H7 (cell line): ENCODE data around the gene SEMA3C. TPM values are rescaled to one million over a fixed set of nuclear protein-coding genes. Genes with fewer than 3 reads are reported as not detected.

Experiments used
- DNase-seq: peaks from one replicate; pipeline ENCODE4 v3.0.0; 2012
- H3K27me3 ChIP-seq: 2 replicates; pipeline ENCODE4 v1.6.0; 2011; ENCODE audit warnings: mild to moderate bottlenecking, low read length; ENCODE audit not compliant: control insufficient read depth, insufficient read depth
- H3K36me3 ChIP-seq: replicated peaks from 2 replicates; pipeline ENCODE4 v1.5.1; 2011; ENCODE audit warnings: low read length; ENCODE audit not compliant: control insufficient read depth, insufficient read depth
- H3K4me3 ChIP-seq: 2 replicates; pipeline ENCODE4 v1.5.1; 2011; ENCODE audit warnings: low read depth, mild to moderate bottlenecking, control low read depth, low read length, moderate library complexity; ENCODE audit not compliant: insufficient read depth
- total RNA-seq: library from RNA; depleted of rRNA; stranded (reverse); fragments of >200 nt; shearing (Covaris generic); gene quantifications from 2 replicates; pipeline ENCODE4 v1.2.3, GENCODE V29; 2014

SEMA3C gene
- total RNA-seq, 1 experiment from 2014 or later = 2.1 TPM

- DNase-seq = no peak
- no peaks in the 10 kb centered on the region for H3K27me3 ChIP-seq
Measured at GRCh38 chr7:80908360-80908797, 10.5 kb downstream of the SEMA3C start.

GRCh38 chr7:80907612-80908011 is 11.2 kb downstream of the SEMA3C start:
- no peaks in the 10 kb centered on the region for H3K36me3 ChIP-seq
- no peaks in the 10 kb centered on the region for H3K27me3 ChIP-seq
- no peak overlapping the region for H3K4me3 ChIP-seq
- no peak for DNase-seq

More at GRCh38 chr7:80908360-80908797, 10.5 kb downstream of the SEMA3C start:
- no peak overlapping the region for H3K4me3 ChIP-seq
- no peaks in the 10 kb centered on the region for H3K36me3 ChIP-seq

DNA sequence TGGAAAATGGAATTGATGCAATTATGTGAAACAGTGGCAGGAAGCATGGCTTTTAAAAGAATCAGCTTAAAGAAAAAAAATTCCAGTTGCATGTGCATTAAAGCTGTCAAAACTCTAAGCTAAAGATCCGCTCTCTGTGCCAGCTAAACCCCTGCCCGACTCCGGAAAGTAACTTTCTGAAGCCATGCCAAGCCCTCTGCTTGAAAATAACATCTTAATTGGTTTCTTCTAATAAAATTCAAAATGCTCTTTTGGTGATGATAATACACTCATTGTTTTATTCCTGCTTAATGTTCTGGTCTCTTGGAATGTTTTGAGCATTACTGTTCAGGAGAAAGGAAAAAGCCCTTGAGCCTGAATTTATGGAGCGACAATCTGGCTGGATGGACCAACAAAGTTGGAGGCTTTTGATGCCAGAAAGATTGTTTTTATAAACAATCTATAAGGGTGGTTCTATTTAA is 11.7 kb downstream of the SEMA3C start:
- no peak for DNase-seq
- Histone ChIP-seq H3K4me3 (no peak overlapping the region), H3K36me3 (no peaks in the 10 kb centered on the region), H3K27me3 (no peaks in the 10 kb centered on the region)

DNA sequence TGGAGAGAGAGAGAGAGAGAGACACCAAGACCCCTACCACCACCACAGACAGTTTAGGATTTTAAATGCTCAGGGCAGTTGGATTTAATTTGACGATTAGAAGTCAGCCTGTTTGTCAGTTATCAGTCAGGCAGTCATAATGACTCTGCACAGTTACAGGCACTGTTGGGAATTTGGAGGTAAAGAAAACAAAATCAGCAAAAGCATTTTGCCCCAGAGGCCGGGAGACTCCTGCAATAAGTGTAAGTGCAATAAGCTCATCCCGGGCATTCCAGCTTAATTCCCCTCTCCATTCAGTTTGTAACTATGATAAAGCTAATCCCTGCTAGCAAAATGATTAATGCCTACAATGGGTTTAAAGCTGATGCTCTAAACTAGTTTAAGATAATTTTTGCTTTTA is 13.5 kb downstream of the SEMA3C start:
- Histone ChIP-seq H3K27me3 (no peaks in the 10 kb centered on the region), H3K36me3 (no peaks in the 10 kb centered on the region), H3K4me3 (no peak overlapping the region)
- no peak for DNase-seq

GRCh38 chr7:80902716-80903308 is 16.0 kb downstream of the SEMA3C start:
- no peaks in the 10 kb centered on the region for H3K36me3 ChIP-seq
- DNase-seq = no peak
- H3K4me3 ChIP-seq = no peak overlapping the region
- no peaks in the 10 kb centered on the region for H3K27me3 ChIP-seq

GRCh38 chr7:80902019-80902418 is 16.8 kb downstream of the SEMA3C start:
- Histone ChIP-seq H3K4me3 (no peak overlapping the region), H3K36me3 (no peaks in the 10 kb centered on the region), H3K27me3 (no peaks in the 10 kb centered on the region)
- DNase-seq = no peak

GRCh38 chr7:80900583-80901576 is 18.0 kb downstream of the SEMA3C start:
- H3K27me3 ChIP-seq = no peaks in the 10 kb centered on the region
- H3K36me3 ChIP-seq = no peaks in the 10 kb centered on the region
- DNase-seq = no peak
- no peak overlapping the region for H3K4me3 ChIP-seq

DNA sequence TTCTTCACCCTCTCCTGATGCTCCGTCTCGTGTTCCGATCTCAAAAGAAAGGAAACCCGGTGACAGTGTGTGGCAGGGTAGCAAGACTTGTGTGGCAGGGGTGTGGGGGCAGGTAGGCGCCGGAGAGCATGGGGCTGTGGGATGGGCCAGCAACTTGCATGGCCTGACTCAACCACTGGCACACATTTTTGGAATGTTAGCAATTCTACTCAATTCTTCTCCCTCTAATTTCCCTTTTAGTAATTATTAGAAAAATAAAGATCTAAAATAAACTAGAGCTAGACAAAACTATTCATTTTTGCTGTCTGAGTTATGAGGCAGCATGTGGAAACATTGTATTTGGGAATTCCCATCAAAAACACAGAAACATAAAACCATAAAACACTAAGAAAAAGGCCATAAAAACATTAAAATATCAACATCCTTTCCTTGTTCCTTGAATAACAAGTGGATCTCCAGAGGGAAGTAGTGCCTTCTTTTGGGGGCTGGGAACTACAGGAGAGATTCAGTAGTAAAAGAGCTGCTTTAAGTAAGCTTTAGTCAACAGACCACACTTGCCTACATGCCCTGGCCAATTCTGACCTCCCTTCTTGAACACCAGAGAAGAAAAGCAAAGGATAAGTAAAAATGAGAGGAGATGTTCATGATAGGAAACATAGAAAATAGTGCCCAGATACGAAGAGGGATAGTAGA is 21.8 kb downstream of the SEMA3C start:
- no peak for DNase-seq
- H3K4me3 ChIP-seq = no peak overlapping the region
- H3K27me3 ChIP-seq = no peaks in the 10 kb centered on the region
- H3K36me3 ChIP-seq = no peaks in the 10 kb centered on the region

DNA sequence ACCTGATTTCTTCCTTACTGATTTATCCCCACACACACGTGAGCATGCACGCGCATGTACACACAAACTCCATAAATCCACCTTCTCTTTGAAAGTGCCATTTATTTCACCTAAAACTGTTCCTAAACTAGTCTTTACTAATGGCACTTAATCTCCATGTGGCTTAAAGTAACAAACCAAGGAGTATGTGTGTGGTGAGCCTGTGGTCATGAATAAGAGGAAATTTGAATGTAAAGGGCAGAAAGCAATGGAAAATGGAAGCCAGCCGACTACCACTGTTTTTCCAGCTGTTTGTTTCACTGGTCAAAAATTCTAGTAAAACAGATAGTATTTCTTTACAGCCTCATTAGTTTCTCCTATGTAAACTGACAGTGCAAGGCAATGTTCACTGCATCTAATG is 23.8 kb downstream of the SEMA3C start:
- no peak overlapping the region for H3K4me3 ChIP-seq
- no peaks in the 10 kb centered on the region for H3K27me3 ChIP-seq
- DNase-seq = no peak
- no peaks in the 10 kb centered on the region for H3K36me3 ChIP-seq

- Histone ChIP-seq H3K27me3 (no peaks in the 10 kb centered on the region), H3K4me3 (no peak overlapping the region), H3K36me3 (no peaks in the 10 kb centered on the region)
- no peak for DNase-seq
Measured at GRCh38 chr7:80891259-80891544, 27.6 kb downstream of the SEMA3C start.

GRCh38 chr7:80890426-80891258 is 28.2 kb downstream of the SEMA3C start:
- H3K27me3 ChIP-seq = no peaks in the 10 kb centered on the region
- no peak for DNase-seq
- no peak overlapping the region for H3K4me3 ChIP-seq
- H3K36me3 ChIP-seq = no peaks in the 10 kb centered on the region

DNA sequence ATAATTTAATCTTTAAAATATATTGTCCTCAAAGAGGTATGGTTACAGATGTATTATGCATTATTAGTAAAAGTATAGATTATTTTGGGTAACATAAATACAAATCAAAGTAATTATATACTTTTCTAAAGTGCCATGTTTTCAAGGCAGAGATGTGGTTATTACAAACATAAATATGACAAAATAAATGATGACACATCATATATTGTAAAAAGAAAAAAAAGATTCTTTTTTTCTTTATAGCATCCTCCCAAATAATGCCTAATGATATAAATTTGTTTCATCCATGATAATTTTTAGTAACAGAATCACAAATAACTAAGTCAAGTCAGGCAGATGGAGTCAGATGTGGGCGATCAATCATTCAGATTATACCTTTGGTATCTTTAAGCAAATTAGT is 29.3 kb downstream of the SEMA3C start:
- no peaks in the 10 kb centered on the region for H3K27me3 ChIP-seq
- no peak for DNase-seq
- H3K36me3 ChIP-seq = no peaks in the 10 kb centered on the region
- no peak overlapping the region for H3K4me3 ChIP-seq

DNA sequence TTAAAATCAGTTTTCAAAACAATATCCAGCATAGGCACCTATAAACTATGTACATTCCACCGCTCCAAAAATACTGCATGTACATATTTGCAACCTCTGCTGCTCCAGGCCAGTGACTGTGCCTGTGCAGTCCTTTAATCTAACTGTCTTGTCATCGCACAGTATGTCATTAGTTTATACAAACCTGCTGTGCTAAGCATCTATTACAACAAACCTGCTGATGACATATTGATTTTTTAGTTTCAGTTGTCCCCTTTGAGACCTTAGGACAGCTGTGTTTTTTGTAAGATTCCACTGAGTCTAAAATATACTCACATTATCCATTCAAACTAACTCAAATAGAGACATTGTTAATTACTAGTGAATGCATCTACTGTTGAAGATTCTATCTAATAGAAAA is 33.1 kb downstream of the SEMA3C start:
- no peak overlapping the region for H3K4me3 ChIP-seq
- no peak for DNase-seq

GRCh38 chr7:80884511-80885195 is 34.2 kb downstream of the SEMA3C start:
- DNase-seq = no peak
- Histone ChIP-seq H3K4me3 (no peak overlapping the region), H3K36me3 (no peaks in the 10 kb centered on the region), H3K27me3 (no peaks in the 10 kb centered on the region)

More for the DNA sequence above, 33.1 kb downstream of the SEMA3C start:
- H3K27me3 ChIP-seq = no peaks in the 10 kb centered on the region
- H3K36me3 ChIP-seq = no peaks in the 10 kb centered on the region
